GM13976 (cell line): ENCODE measurements around the gene FAM83G.
"Not testable (repeated sequence)": the region's sequence is repeated elsewhere in the genome, so short reads cannot be mapped to it uniquely, and the experiment has no call there.

Experiments used
- DNase-seq: peaks from one replicate; pipeline ENCODE4 v3.0.0; 2012; ENCODE audit warnings: low spot score
- CTCF ChIP-seq: IDR thresholded peaks from 2 replicates; pipeline ENCODE4 v1.5.1; 2012; ENCODE audit warnings: borderline replicate concordance, mild to moderate bottlenecking; ENCODE audit not compliant: insufficient read depth; ENCODE audit errors: extremely low read depth, missing control alignments, control extremely low read depth
- in situ Hi-C: fragments of 300-500 bp; cut with MboI; formaldehyde crosslinking; loops from one replicate; pipeline ENCODE4 v1.12.0; 2022; ENCODE audit warnings: low sequenced_read_pairs, mixed read lengths, inconsistent platforms; ENCODE audit not compliant: unreplicated experiment

Gene FAM83G

GRCh38 chr17:19022128-19022527 is 17.6 kb upstream of the FAM83G start:
- in situ Hi-C loops = no loop called here
- TF ChIP-seq CTCF = no peak
- DNase-seq = no peak

- no peak for TF ChIP-seq CTCF
- in situ Hi-C loops = no loop called here
- DNase-seq = no peak
Measured at GRCh38 chr17:19021622-19022083, 17.1 kb upstream of the FAM83G start.

GRCh38 chr17:19021011-19021621 is 16.6 kb upstream of the FAM83G start:
- DNase-seq, in situ Hi-C loops: not testable (repeated sequence)

- in situ Hi-C loops = no loop called here
- TF ChIP-seq CTCF = no peak
- DNase-seq = no peak
Measured at GRCh38 chr17:19020016-19020415, 15.5 kb upstream of the FAM83G start.

- in situ Hi-C loops = no loop called here
- TF ChIP-seq CTCF = no peak
- DNase-seq = no peak
Measured at GRCh38 chr17:19019041-19019941, 14.7 kb upstream of the FAM83G start.

- TF ChIP-seq CTCF = no peak
Measured at GRCh38 chr17:19018600-19018950, 14.0 kb upstream of the FAM83G start.

GRCh38 chr17:19017804-19018599 is 13.4 kb upstream of the FAM83G start:
- TF ChIP-seq CTCF = no peak
- no peak for DNase-seq
- in situ Hi-C loops = no loop called here

More at GRCh38 chr17:19018600-19018950, 14.0 kb upstream of the FAM83G start:
- DNase-seq = no peak
- in situ Hi-C loops = no loop called here
